HG03175 (cell line): ENCODE data around the gene DCAF16.

Source experiments
- ATAC-seq: cut with Tn5 transposase; IDR thresholded peaks from one replicate; pipeline ENCODE4 v1.9.1; 2021; ENCODE audit warnings: mild to moderate bottlenecking, moderate library complexity; ENCODE audit not compliant: unreplicated experiment

The DCAF16 gene

DNA sequence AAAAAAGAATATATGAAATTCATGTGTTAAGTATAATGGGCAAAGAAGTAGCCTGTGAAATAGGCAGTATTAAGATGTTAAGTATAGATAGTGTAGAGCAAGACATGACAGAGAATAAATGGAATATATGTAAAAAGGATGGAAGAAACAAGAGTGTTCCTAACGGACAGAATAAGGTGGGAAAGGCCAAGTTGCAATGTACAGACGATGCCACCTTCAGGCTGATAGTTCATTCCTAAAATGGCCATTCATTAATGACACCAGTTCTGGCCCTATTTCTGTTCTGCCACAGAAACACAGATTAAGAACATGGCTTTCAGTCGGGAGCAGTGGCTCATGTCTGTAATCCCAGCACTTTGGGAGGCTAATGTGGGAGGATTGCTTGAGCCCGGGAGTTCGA lies 24.7 kb downstream of the DCAF16 start:
- no peak for ATAC-seq

GRCh38 chr4:17781300-17782287 lies 29.0 kb downstream of the DCAF16 start, which contains the start of gene FAM184B:
FAM184B (minus strand) TSS chr4:17781621; CDS start chr4:17781299, 322 bp downstream.
- ATAC-seq = no peak

GRCh38 chr4:17780501-17781299 lies 29.9 kb downstream of the DCAF16 start:
- no peak for ATAC-seq

DNA sequence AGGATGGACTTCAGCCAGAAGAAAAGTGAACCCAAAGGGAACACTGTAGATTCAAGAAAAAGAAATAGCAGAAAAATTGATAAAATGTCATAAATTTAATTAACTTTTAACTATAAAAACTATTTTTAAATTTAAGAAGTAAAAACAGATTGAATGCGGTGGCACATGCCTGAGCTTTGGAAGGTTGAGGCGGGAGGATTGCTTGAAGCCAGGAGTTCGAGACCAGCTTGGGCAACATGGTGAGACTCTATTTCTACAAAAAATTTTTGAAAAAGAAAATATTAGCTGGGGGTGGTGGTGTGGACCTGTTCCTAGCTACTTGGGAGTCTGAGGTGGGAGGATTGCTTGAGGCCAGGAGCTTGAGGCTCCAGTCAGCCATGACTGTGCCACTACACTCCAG lies 32.1 kb downstream of the DCAF16 start:
- ATAC-seq = no peak

GRCh38 chr4:17773135-17773698 lies 37.3 kb downstream of the DCAF16 start:
- ATAC-seq = no peak

DNA sequence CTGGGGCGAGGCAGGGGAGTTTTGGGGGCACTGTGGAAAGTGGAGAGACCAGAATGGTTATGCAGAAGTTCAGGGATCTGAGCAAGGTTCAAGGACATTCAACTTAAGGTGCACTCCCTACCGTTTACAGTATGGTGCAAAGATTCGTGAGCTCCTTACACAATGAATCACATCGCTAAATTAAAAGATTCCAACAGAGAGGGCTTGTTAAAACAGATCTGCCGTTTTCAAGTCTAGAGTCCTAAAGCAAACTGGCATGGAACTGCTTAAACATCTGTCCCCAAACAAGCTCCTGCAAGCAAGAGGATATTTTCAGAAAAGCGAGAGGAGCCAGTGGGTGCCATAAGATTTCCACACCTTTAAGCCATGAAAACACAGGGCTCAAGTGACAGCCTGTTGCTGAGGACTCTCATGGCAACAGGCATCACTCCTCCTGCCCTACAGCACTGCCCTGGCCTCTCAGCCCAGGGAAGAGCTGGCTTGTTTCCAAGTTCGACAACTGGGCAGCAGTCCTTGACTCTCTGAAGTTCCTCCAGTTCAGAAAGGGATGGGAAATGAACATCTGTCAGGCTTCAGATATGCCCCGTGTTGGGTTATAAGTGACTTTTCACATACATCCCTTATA lies 39.2 kb downstream of the DCAF16 start:
- no peak for ATAC-seq

DNA sequence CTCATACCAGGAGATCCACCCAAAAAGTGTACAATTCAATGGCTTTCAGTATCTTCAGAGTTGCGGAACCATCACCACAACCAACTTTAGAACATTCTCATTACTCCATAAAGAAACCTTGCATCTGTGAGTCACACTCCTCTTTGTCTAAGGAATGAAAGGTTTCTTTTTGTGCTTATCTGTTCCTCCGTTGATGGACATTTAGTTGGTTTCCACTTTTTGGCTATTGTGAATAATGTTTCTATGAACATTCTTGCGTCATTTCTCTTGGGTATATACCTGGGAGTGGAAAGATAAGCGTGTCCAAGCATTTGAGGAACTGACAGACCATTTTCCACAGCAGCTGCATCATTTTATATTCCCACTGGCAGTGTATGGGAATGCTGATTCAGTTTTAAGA lies 39.7 kb downstream of the DCAF16 start:
- no peak for ATAC-seq

DNA sequence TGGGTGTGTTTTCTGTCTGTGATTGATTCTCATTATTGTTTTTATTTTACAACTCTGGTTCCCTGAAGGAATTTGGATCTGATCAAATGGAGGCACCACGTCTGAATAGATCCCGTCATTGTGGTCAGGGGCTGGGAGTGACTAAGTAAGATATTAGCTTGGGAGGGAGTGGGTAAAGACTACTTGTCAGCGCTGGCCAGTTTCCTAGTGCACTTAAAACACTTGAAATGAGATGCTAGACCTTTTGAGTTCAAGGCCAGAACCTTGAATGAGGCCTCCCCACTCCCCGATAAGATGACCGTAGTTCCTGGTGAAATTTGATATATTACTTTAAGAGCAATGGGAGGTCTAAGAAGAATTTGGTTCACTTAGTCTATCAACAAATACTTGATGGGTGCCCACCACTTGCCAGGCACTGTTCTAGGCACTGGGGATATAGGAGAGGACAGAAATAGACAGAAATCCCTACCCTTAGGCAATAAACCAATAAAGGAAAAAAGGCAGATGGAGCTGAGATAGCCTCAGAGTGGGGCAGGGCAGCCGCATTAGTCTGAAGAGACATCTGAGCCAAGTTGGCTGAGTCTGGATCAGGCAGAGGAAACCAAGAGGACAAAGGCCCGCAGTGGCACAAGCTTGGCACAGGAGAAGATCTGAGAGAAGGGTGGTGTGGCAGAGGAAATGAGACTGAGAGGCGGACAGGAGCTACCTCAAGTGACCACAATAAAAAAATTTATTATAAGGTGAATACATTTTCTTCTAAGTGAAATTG lies 41.0 kb downstream of the DCAF16 start:
- ATAC-seq = no peak

DNA sequence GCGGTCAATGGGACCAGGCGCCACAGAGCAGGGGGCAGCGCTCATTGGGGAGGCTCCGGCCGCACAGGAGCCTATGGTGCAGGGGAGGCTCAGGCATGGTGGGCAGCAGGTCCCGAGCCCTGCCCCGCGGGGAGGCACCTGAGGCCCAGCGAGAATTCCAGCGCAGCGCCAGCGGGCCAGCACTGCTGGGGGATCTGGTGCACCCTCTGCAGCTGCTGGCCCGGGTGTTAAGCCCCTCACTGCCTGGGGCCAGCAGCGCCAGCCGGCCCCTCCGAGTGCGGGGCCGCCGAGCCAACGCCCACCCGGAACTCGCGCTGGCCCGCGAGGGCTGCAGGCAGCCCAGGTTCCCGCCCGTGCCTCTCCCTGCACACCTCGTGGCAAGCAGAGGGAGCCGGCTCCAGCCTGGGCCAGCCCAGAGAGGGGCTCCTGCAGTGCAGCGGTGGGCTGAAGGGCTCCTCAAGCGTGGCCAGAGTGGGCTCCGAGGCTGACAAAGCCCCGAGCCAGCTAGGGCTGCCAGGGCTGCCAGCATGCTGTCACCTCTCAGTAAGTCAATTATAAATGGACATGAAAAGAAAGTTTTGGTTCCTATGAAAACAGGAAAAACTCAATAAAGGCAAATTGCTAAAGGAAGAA lies 43.6 kb downstream of the DCAF16 start:
- no peak for ATAC-seq

GRCh38 chr4:17765514-17766286 lies 44.9 kb downstream of the DCAF16 start:
- no peak for ATAC-seq

DNA sequence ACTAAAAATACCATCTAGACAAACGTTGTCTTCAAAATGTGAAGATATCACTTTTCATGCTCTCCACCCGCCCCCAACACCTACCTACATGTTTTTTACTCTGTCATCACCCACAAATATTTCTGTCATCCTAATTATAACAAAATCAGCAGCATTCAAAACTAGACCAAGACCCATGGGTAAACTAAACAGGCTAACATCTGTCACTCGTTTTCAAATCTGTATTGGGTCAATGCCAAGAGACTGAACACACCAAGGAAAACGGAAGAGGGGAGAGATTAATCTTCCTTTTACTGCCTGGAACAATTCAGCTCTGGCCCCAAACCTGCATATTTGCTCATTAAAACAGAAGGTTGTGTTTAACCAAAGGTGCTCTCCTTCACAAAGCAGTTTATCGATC lies 46.6 kb downstream of the DCAF16 start:
- ATAC-seq = no peak

- no peak for ATAC-seq
These were observed 47.1 kb downstream of the DCAF16 start for GRCh38 chr4:17763416-17763815.

DNA sequence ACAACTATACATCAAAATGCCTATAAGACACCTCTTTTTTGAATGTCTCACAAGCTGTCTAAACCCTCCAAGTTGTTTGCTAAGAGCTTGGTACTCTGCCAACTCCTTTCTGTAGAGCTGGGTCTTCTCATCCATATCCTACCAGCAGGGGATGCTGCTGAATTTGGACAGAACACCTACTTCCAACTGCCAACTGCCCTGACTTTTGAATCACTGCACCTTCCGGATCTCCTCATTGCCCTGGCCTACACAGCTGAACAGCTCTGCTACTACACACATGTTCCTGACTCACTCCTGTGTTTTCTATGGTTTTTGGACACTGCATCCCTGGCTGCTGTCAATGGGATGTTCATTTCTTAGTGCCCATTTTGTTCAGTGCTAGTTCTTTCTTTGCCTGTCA lies 47.8 kb downstream of the DCAF16 start:
- ATAC-seq = no peak

DNA sequence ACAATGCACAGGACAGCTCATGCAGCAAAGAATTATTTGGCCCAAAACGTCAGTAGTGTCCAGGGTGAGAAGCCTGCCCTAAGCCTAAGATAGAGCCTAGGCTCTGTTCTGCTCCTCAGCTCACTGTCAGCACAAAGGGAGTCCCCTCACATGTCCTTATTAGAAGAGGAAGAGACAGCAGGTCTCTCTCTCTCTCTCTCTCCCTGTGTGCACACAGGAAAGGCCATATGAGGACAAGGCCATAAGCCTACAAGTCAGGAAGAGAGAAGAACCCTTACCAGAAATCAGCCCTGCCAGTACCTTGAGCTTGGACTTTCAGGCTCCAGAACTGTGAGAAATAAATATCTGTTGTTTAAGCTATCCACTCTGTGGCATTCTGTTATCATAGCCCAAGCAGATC lies 49.5 kb downstream of the DCAF16 start:
- ATAC-seq = no peak

DNA sequence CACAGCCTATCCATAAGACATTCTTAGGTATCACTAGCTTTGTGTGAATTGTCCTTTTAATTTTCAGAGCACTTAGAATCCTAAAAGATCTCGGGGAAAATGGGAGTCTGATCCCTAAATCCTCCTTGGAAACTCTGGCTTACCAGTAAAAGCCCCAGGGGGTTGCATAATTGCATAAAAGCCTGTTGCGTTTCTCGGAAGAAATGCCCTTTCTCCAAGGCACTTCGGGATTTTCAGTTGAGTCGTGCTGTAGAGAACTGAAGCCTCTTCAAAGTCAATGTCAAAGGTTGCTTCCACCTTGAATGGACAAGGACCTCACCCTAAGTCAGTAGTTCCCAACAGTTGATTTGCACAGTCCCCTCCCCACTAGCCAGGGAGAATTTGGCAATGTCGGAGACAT lies 49.9 kb downstream of the DCAF16 start:
- no peak for ATAC-seq

DNA sequence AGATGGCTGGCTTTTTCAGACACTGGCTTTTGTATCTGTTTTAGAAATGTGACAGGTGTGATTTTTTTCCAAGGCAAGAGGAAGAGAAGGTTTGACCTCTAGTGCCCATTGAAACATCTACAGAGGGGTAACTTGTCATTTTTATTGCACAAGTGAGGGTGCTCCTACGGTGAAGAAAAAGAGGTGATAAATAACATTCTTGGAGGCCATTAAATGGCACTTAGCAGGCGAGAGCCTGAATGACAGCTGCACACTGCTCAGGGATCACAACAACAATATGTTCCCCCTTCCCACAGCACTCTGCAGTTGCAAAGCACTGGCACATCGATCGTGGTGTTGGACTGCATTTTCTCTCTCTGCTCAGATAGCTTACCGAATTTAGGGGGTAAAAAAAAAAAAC lies 52.1 kb downstream of the DCAF16 start:
- no peak for ATAC-seq

GRCh38 chr4:17757621-17758020 lies 52.9 kb downstream of the DCAF16 start:
- ATAC-seq = no peak

GRCh38 chr4:17753646-17754045 lies 56.9 kb downstream of the DCAF16 start:
- ATAC-seq = no peak
